Inflammatory macrophage (primary cell): Measurements from ENCODE around the gene RNF151.
A peak's percentile ranks its signal among the peaks of the same experiment; 100 is the strongest.
"Not testable (repeated sequence)": the region's sequence is repeated elsewhere in the genome, so short reads cannot be mapped to it uniquely, and the experiment has no call there.

Experiments used
- DNase-seq, 2 donors: peaks; one replicate each; pipeline ENCODE4 v3.0.0-alpha.2; 2020 to 2022

The RNF151 gene

DNA sequence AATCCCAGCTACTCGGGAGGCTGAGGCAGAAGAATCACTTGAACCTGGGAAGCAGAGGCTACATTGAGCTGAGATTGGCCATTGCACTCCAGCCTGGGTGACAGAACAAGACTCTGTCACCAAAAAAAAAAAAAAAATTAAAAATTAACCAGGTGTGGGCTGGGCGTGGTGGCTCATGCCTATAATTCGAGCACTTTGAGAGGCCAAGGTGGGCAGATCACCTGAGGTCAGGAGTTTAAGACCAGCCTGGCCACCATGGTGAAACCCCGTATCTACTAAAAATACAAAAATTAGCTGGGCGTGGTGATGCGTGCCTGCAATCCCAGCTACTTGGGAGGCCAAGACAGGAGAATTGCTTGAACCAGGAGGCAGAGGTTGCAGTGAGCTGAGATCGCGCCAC, 26.8 kb upstream of the RNF151 start:
- DNase-seq, result not testable (repeated sequence)

DNA sequence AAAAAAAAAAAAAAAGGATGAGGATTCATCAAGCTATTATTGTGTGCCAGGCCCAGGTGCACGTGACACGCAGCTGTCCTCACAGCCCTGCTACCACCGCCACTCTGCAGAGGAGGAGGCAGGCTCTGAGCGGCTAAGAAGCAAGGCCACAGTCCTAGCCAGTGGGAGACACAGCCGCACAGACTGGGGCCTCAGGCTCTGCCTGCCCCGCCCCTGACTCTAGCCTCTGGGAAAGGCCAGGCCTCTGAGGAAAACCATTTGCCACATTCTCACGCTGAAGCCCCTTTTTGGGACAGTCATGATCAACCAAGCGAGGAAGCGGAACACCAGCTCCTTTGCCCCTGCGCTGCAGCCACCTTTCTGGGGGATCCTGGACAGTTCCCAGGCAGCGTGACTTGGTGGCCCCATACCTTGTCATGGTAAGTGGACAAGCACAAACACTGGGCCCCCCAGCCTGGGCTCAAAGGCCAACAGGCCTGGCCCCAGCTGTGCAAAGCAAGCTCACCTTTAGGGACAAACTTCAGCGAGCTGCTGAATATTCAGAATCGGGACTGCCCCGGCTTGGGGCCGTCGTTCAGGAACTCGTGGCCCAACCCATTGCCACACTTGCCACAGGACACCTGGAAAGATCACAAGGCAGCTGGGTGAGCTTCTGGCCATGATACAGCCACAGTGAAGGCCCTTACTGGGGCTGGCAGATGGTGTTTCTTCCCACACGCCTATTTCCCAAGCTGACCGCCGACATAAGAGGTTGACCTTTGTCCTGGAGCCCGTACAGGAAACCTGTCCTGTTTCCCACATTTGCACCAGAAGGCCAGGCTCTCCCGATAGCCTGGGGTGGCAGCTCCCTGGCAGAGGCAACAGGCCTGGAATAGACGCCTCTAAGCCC, 26.1 kb upstream of the RNF151 start:
- peak in 1 of 2 donors; percentile 68 for DNase-seq

DNA sequence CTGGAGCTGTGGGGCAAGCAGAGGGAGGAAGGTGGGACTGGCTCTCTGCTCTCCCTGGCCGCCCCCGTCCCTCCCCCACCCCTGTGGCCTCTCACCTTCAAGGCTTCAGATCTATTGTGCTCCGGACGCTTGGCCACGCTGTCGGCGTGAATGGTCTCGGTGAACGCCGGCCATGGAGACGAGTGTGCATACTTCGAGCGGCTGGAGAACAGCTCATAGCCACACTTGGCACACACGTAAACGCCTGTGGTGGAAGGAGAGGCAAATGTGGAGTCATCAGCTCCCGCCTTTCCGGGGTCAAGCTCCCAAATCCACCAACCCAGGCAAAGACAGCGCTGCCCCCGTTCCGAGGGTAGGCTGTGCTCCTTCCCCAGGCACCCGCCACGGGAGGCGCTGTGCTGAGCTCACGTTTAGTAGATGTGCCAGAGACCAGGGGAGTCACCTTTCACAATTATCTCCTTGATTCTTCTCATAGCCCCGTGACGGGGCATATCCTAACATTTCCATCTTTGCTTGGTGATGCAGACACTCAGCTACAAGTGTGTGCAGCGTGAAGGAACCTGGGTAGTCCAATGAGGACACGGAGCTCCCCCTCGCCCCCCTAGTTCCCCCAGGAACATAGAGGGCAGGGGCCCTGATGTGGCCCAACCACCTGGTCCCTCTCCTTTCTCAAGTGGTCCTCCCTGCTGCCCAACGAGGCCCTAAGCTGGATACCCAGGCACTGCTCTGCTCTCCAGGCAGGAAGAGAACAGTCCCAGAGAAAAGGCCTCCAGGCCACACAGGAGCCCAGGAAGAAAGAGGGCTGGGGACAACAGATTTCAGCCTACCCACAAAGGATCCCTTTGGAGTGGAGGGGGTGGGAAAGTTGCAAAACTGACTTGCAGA, 25.3 kb upstream of the RNF151 start:
- no peak for DNase-seq

DNA sequence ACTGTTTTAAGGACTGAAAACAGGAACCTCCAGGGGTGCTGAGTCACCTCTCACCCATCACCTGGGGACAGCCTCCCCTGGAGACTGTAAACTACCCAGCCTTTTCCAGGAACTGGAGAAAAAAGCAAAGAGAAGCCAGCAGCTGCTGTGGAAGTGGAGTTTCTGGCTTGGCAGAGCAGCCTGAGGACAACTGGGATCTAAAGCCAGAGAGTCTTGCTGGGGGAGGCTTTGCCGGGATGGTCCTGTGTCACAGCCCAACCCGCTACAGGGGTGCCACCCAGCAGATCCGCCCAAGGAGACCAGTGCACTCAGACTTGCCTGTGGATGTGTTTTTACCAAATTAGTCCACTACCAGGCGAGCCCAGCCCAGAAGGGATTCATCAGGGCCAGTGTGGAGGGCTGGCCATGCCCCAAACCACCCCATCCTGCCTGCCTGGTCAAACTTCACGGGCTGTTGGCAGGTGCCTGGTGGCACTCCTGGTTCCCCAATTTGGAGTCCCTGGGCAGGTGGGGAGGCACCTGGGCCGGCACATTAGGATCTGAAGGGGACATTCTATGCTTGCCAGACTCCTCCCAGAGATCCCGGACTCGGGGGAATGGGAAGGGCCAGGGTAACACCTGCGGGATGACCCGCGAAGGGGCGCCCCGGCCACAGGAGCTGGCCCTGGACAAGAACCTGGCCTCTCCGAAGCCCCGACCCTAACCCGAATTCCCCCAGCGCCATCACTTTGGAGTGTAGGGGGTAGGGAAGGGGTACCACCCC, 24.4 kb upstream of the RNF151 start:
- peak; percentile 67 to 79 for DNase-seq

DNA sequence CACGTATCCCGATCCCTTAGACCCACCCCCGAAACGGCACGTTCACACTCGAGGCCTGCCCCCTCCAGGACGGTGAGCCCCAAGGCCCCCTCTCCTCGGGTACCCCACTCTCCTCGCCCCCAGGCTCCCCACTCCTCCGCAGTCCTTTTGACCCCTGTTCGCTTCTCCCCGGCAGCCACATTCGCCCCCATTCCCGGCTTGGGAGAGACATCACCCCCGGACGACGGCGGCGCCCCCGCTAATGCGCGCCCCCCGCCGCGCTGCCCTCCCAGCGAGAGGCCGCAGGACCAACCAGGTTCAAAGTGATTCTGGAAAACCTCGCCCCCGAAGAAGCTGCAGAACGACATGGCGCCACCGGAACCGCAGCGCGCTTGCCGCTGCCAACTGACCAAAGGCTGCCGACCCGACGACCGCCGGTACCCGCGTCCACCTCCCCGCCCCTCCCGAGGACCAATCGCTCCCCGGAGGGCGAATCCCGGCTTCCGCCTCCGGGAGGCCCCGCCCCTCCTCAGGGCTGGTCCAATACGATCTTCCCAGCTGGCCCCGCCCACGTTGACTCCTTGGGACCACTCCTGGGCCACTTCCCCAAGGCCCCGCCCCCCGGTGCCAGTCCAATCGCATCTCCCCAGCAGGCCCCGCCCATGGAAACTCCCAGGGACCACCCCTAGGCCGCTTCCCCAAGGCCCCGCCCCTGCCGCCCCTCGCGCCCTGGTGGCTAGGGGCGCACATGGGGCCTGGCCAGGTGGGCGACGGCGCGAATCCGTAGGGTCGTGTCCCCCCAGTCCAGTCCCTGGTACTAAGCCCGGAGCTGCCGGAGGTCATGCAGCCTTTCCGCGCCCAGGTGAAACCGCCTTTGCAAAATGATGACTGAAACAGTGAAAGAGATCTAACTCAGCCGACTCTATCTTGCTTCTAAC, 23.6 kb upstream of the RNF151 start, which contains the start of gene MSRB1:
MSRB1 (minus strand) TSS at position 390 of the 917 bp plus-strand sequence; CDS start at position 347, 43 bp downstream.
- peak; percentile 99 to 100 for DNase-seq

DNA sequence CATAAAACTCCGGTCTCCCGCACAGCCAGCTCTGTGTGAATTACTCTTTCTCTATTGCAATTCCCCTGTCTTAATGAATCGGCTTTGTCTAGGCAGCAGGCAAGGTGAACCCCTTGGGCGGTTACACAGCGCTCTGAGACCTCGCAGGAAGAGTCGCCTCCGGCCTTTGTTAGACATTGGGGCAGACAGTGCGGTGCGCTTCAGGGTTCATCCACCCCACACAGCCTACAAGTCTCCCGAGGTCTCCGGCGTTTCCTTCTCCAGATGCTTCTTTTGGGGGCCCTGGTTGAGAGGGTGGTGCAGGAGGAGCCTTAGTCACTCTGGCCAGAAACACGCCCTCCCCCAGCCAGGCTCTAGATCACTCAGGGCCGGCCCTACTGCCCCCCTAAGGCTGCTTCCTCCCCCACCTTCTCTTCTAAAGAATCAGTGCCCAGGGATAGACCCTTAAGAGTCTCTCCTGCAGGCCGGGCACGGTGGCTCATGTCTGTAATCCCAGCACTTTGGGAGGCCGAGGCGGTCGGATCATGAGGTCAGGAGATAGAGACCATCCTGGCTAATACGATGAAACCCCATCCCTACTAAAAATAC, 21.9 kb upstream of the RNF151 start:
- no peak for DNase-seq

DNA sequence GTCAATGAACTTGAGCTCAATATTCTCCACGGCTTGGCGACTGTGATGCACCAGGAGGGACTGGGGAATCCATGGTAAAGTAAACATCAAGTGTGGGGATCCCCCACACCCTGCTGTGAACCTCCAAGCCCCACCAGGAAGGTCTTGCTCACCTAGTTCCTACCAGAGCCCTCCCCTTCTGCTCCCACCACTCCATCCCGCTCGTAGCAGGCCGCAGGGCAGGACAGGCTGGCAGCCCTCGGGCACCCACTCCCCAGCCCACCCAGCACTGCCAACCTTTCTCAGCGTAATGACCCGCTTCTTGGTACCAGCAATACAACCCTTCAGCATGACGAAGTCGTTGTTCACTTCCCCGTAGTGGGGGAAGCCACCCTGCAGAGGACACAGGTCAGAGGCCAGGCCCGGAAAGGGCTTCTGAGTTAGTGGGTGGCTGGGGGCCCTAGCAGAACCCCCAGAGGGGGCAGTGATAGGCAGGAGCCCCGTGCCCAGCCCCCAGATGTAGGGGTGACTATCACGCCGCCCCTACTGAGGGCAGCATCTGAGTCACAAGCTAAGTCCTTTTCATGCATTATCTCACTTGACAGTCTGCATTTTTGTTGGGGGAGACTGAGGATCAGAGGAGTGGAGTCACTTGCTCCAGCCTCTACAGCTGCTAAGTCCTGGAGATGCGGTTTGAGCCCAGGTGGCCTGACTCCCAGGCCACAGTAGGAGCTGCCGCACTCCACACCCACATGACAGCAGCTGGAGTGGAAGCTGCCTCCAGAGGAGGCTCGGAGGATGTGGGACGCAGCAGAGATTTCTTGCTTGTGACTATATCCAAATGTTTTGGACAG, 20.9 kb upstream of the RNF151 start:
- no peak for DNase-seq

DNA sequence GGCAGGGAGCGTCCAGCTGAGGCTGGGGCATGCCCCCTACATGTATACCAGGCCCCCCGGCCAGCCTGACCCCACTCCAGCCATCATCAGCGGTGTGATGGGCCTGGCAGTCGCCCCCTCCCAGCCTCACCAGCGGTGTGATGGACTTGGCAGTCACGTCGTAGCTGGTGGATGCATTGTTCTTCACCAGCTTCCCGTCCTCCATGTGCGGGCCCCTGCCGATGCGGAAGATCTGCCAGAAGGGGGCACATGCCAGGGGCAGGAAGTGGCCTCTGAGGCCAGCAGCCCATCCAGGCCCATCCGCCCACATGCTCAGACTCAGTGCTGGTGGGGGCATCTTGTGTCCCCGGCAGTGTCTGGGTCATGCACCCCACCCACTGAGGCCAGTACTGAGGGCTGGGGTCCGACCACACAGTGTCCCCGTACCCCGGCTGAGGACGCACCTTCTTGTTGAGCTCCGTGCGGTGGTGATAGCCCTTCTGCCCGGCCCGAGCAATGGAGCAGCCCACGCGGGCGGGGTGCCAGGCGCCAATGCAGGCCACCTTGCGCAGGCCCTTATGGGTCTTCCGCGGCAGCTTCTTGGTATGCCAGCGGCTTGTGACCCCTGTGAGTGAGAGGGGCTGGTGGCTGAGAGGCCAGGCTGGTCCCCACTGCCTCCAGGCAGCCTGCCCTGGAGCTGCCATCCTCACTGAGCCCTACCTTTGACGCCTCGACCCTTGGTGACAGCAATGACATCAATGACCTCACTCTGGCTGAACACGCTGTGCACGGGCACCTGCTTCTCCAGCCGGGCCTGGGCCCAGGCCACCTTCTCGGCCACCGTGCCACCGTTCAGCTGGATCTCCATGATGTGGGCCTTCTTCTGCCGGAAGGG, 19.9 kb upstream of the RNF151 start:
- DNase-seq, result no peak

DNA sequence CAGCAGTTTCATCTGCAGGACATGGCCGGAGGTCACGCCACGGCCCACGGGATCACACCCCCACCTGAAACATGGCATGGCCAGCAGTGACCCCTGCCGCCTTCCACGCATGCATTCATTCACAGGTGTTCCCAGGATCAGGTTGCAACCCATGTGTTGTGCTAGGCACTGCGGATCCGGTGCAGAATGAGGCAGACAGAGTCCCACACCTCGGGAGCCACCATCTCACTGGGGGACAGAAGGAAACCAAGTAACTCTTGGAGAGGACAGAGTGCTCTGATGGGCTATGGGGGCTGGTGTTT, 19.3 kb upstream of the RNF151 start:
- DNase-seq, result no peak

DNA sequence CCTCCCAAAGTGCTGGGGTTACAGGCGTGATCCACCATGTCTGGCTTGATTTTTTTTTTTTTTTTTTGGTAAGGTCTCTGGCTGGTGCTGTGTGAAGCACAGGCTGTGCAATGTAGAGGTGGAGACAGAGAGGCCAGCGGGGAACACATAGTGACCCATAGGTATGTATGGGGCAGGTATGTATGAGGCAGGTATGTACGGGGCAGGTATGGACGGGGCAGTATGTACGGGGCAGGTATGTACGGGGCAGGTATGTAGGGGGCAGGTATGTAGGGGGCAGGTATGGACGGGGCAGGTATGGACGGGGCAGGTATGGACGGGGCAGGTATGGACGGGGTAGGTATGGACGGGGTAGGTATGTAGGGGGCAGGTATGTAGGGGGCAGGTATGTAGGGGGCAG, 17.1 kb upstream of the RNF151 start:
- no peak for DNase-seq

DNA sequence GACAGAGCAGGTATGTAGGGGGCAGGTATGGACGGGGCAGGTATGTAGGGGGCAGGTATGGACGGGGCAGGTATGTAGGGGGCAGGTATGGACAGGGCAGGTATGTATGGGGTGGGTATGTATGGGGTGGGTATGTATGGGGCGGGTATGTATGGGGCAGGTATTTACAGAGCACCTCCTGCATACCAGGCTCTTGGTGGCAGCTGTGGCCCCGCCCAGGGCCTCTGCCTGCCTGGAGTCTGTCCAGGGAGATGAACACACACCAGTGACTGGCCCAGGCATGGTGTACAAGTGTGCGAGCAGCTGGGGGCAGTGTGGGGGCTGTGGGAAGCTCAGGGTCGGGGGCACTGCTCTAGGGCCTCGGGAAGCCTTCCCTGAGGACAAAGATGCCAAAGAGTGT, 16.6 kb upstream of the RNF151 start:
- no peak for DNase-seq

DNA sequence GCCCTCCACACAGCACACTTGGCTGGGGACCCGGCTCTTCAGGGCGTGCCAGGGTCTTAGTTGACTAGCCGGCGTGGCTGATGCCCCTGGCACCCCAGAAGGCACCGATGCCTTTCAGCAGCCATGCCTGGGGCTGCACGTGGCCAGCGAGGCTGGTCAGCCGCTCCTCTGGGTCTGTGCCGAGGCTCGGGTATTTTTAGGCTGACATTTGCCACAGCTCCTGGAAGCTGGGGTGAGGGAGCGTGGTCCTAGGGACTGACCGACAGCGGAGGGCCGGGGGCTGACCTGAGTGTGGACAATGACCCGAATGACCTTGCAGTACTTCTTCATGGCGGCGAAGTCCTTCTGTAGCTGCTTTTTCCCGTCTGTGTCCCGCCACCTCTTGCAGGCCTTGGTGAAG, 16.1 kb upstream of the RNF151 start:
- DNase-seq, result no peak

DNA sequence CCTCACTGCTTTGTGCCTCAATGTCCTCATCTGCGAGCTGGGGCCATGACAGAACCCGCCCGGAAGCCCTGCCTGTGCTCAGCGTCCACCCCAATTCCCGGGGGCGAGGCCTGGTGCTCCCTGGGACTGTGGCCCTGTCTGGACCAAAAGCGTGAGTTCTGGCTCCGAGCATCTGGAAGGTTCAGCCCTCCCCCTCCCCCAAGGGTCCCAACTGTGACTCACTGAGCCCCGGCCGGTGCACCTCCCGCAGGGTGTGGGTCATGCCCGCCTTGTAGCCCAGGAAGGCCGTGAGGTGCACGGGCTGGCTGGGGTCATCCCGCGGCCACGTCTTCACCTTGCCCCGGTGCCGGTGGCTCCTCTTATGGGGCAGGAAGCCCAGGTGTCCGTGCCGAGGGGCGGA, 12.9 kb upstream of the RNF151 start:
- no peak for DNase-seq

DNA sequence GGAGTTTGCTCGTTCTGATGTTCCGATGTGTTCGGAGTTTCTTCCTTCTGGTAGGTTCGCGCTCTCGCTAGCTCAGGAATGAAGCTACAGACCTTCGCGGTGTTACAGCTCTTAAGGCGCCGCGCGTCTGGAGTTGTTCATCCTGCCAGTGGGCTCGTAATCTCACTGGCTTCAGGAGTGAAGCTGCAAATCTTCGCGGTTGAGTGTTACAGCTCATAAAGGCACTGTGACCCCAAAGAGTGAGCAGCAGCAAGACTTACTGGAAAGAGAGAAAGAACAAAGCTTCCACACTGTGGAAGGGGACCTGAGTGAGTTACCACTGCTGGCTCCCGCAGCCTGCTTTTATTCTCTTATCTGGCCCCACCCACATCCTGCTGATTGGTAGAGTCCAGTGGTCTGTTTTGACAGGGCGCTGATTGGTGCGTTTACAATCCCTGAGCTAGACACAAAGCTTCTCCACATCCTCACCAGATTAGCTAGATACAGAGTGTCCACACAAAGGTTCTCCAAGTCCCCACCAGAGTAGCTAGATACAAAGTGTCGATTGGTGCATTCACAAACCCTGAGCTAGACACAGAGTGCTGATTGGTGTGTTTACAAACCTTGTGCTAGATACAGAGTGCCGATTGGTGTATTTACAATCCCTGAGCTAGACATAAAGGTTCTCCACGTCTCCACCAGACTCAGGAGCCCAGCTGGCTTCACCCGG, 9.1 kb upstream of the RNF151 start:
- DNase-seq, result not testable (repeated sequence)

DNA sequence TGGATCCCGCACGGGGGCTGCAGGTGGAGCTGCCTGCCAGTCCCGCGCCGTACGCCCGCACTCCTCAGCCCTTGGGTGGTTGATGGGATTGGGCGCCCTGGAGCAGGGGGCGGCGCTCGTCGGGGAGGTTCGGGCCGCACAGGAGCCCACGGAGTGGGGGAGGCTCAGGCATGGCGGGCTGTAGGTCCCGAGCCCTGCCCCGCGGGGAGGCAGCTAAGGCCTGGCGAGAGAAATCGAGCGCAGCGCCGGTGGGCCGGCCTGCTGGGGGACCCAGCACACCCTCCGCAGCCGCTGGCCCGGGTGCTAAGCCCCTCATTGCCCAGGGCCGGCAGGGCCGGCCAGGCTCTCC, 8.5 kb upstream of the RNF151 start:
- not testable (repeated sequence) for DNase-seq

DNA sequence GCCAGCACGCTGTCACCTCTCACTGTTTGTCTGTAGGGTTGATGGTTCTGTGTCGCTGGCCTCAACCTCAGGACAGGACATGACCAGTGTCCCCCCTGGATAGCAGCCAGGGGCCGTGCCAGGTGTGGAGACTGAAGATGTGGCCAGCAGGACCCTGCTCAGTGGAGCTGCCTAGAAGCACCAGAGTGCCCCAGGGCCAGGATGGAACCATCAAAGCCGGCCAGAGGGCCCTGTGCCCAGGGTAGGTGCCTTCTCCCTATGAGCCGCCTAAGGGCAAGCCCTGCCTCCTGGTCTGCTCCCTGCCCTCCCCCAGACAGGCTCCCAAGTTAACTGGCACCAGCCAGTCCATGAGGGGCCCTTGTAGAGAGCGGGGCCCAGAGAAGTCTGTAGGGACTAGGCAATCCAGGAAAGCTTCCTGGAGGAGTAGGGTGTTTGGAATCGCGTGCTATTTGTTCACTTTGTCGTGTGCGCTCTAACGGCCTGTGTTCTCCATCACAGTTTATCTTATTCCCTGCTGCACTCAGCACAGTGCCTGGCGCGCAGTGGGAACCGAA, 7.9 kb upstream of the RNF151 start:
- DNase-seq, result no peak

DNA sequence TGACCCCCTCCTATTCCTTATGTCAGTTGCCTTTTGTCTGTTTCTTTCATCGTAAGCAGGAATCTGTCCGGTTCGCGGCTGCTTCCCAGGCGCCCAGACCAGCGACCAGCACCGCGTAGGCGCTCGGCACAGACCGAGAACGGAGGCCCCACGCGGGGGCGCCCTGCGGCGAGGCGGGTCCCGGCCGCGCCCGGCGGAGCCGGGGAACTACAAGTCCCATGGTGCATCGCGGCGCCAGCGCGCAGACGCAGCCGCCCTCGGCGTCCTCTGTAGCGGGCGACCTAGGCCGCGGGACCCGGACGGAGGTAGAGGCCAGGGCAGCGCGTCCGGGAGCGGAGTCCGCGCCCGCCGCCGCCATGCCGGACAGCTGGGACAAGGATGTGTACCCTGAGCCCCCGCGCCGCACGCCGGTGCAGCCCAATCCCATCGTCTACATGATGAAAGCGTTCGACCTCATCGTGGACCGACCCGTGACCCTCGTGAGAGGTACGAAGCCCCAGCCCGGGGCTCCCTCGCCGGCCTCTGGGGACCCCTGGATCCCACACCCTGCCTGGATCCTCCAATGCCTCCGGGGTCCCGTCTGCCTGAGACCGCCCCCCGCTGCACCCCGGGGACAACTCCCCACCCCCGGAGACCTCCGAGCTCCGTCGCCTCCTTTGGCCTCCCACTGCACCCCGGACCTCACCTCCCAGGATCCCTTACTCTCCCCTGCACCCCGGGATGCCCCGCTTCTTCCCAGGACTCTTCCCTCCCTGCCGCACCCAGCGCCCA, 7.2 kb upstream of the RNF151 start, which contains the start of gene NDUFB10:
NDUFB10 (plus strand) TSS at position 270 of the 771 bp plus-strand sequence; CDS start at position 357, 87 bp downstream.
- DNase-seq, result peak; percentile 92 to 96
